ENCODE results near the gene DUXB.

- TF ChIP-seq SP1 (IDR thresholded peaks at IDR 0.05) (no peak), ELF4 (IDR thresholded peaks at IDR 0.05) (no peak), TARDBP (IDR thresholded peaks at IDR 0.05) (no peak), ARNT (IDR thresholded peaks at IDR 0.05) (no peak), PKNOX1 (IDR thresholded peaks at IDR 0.05) (no peak), CTBP1 (IDR thresholded peaks at IDR 0.05; ENCODE audit: borderline replicate concordance) (no peak), BHLHE40 (IDR thresholded peaks at IDR 0.05; ENCODE audit: borderline replicate concordance) (no peak), NFRKB (IDR thresholded peaks at IDR 0.05) (no peak), FOXM1 (IDR thresholded peaks at IDR 0.05; ENCODE audit: borderline replicate concordance) (no peak)
Observed at GRCh38 chr16:75667503-75667902, 33.8 kb downstream of the DUXB start.

Data from HEK293T (cell line).